H1 (cell line): ENCODE data around the gene OR6C75.

Experiments
- EZH2 ChIP-seq: fragments of 200-600 bp; sonication (generic); IDR thresholded peaks from 2 replicates; pipeline ENCODE4 v1.7.1; 2012; ENCODE audit warnings: low read depth, mild to moderate bottlenecking, moderate library complexity, low read length, inconsistent platforms; ENCODE audit not compliant: severe bottlenecking
- POLR2A ChIP-seq, 2 experiments: IDR thresholded peaks; 1 replicate in 1 of 2; 2 replicates in 1 of 2; pipeline ENCODE4 v1.6.1; 2011; ENCODE audit warnings: low read depth in 2 of 2, low read length in 2 of 2, mild to moderate bottlenecking in 2 of 2; ENCODE audit errors: control extremely low read depth in 1 of 2
- POLR2AphosphoS5 ChIP-seq: IDR thresholded peaks from 2 replicates; pipeline ENCODE4 v1.6.1; 2011; ENCODE audit warnings: low read depth, low read length
- TF ChIP-seq, protein P1 (sequence below): IDR thresholded peaks from 2 replicates; pipeline ENCODE4 v1.6.1; 2012; ENCODE audit warnings: low read length, inconsistent platforms
- TF ChIP-seq, protein P2 (sequence below), 3 experiments: IDR thresholded peaks; 1 replicate in 2 of 3; 2 replicates in 1 of 3; pipeline versions ENCODE4 v1.5.1 to v1.6.1; 2011; ENCODE audit warnings: low read length in 3 of 3, mild to moderate bottlenecking in 3 of 3, inconsistent platforms in 2 of 3, low read depth in 1 of 3, moderate library complexity in 1 of 3; ENCODE audit not compliant: insufficient read depth in 1 of 3; ENCODE audit errors: control extremely low read depth in 1 of 3

GRCh38 chr12:55400229-55400628 is 37.5 kb downstream of the OR6C75 start, which contains the start of gene OR6C65:
- TF ChIP-seq, protein P1, sequence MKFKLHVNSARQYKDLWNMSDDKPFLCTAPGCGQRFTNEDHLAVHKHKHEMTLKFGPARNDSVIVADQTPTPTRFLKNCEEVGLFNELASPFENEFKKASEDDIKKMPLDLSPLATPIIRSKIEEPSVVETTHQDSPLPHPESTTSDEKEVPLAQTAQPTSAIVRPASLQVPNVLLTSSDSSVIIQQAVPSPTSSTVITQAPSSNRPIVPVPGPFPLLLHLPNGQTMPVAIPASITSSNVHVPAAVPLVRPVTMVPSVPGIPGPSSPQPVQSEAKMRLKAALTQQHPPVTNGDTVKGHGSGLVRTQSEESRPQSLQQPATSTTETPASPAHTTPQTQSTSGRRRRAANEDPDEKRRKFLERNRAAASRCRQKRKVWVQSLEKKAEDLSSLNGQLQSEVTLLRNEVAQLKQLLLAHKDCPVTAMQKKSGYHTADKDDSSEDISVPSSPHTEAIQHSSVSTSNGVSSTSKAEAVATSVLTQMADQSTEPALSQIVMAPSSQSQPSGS, result no peak
- TF ChIP-seq, protein P2, sequence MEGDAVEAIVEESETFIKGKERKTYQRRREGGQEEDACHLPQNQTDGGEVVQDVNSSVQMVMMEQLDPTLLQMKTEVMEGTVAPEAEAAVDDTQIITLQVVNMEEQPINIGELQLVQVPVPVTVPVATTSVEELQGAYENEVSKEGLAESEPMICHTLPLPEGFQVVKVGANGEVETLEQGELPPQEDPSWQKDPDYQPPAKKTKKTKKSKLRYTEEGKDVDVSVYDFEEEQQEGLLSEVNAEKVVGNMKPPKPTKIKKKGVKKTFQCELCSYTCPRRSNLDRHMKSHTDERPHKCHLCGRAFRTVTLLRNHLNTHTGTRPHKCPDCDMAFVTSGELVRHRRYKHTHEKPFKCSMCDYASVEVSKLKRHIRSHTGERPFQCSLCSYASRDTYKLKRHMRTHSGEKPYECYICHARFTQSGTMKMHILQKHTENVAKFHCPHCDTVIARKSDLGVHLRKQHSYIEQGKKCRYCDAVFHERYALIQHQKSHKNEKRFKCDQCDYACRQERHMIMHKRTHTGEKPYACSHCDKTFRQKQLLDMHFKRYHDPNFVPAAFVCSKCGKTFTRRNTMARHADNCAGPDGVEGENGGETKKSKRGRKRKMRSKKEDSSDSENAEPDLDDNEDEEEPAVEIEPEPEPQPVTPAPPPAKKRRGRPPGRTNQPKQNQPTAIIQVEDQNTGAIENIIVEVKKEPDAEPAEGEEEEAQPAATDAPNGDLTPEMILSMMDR (IDR thresholded peaks at IDR 0.05; ENCODE audit: control extremely low read depth in 1 of 3, insufficient read depth in 1 of 3, low read depth in 1 of 3, low read length in 3 of 3), result no peak
- TF ChIP-seq EZH2 (no peak), POLR2AphosphoS5 (no peak), POLR2A (IDR thresholded peaks at IDR 0.05; ENCODE audit: control extremely low read depth in 1 of 2, low read depth in 2 of 2, low read length in 2 of 2) (no peak)
